GDM1 (cell line): Measurements from ENCODE around the gene ASB11.
"Not testable (repeated sequence)": the region's sequence is repeated elsewhere in the genome, so short reads cannot be mapped to it uniquely, and the experiment has no call there.

ENCODE experiments used
- DNase-seq: peaks from one replicate; lab custom pipeline; 2025; lab: John Stamatoyannopoulos, UW

ASB11 gene

GRCh38 chrX:15305899-15306298 is 9.5 kb downstream of the ASB11 start:
- DNase-seq: not testable (repeated sequence)

- no peak for DNase-seq
Observed at GRCh38 chrX:15301924-15302323, 13.5 kb downstream of the ASB11 start.

GRCh38 chrX:15299941-15300851 is 15.2 kb downstream of the ASB11 start:
- DNase-seq: no peak

- DNase-seq: no peak
Observed at GRCh38 chrX:15298780-15299179, 16.7 kb downstream of the ASB11 start.

- DNase-seq: no peak
Observed at GRCh38 chrX:15298201-15298600, 17.2 kb downstream of the ASB11 start.

GRCh38 chrX:15293451-15293850 is 22.0 kb downstream of the ASB11 start:
- no peak for DNase-seq

GRCh38 chrX:15292861-15293260 is 22.6 kb downstream of the ASB11 start:
- DNase-seq: no peak

- DNase-seq: no peak
Observed at GRCh38 chrX:15277604-15278003, 37.8 kb downstream of the ASB11 start.

- DNase-seq: no peak
Observed at GRCh38 chrX:15274946-15275345, 40.5 kb downstream of the ASB11 start.

- DNase-seq: not testable (repeated sequence)
Observed at GRCh38 chrX:15273275-15273674, 42.2 kb downstream of the ASB11 start.

GRCh38 chrX:15271757-15272156 is 43.7 kb downstream of the ASB11 start:
- DNase-seq: no peak

- DNase-seq: peak; percentile 59
Observed at GRCh38 chrX:15269618-15270521, 45.6 kb downstream of the ASB11 start, which contains the start of gene ASB9. ASB9 (minus strand) TSS chrX:15270083; CDS start chrX:15269874, 209 bp downstream.

- no peak for DNase-seq
Observed at GRCh38 chrX:15269120-15269519, 46.3 kb downstream of the ASB11 start.

- DNase-seq: no peak
Observed at GRCh38 chrX:15254852-15255251, 60.6 kb downstream of the ASB11 start.

GRCh38 chrX:15245896-15246295 is 69.5 kb downstream of the ASB11 start:
- DNase-seq: no peak

- no peak for DNase-seq
Observed at GRCh38 chrX:15244421-15244820, 71.0 kb downstream of the ASB11 start.

GRCh38 chrX:15242899-15243555 is 72.4 kb downstream of the ASB11 start:
- no peak for DNase-seq

GRCh38 chrX:15241301-15241700 is 74.1 kb downstream of the ASB11 start:
- DNase-seq: no peak

GRCh38 chrX:15240414-15240813 is 75.0 kb downstream of the ASB11 start:
- no peak for DNase-seq

GRCh38 chrX:15236146-15236545 is 79.3 kb downstream of the ASB11 start:
- DNase-seq: no peak

GRCh38 chrX:15235001-15235400 is 80.4 kb downstream of the ASB11 start:
- no peak for DNase-seq

- no peak for DNase-seq
Observed at GRCh38 chrX:15233416-15234015, 81.9 kb downstream of the ASB11 start.
